Sigmoid colon (tissue), 7 donors: ENCODE results near the gene GSE1. TPM values are rescaled to one million over a fixed set of nuclear protein-coding genes. Genes with fewer than 3 reads are reported as not detected.

Source experiments
- DNase-seq: peaks from one replicate; pipeline ENCODE4 v3.0.0-alpha.2; 2019
- H3K27ac ChIP-seq, 4 donors: fragments of 200-600 bp; sonication (generic); one replicate each; pipeline ENCODE4 v1.5.1; 2016 to 2019; ENCODE audit warnings: mild to moderate bottlenecking in 1 of 4
- H3K27me3 ChIP-seq, 3 donors: fragments of 200-600 bp; sonication (generic); one replicate each; pipeline ENCODE4 v1.5.1; 2019; ENCODE audit warnings: mild to moderate bottlenecking in 1 of 3
- H3K36me3 ChIP-seq, 4 donors: fragments of 200-600 bp; sonication (generic); one replicate each; pipeline ENCODE4 v1.5.1; 2016 to 2019
- H3K4me1 ChIP-seq, 4 donors: fragments of 200-600 bp; sonication (generic); one replicate each; pipeline ENCODE4 v1.5.1; 2017 to 2019
- H3K4me3 ChIP-seq, 4 donors: fragments of 200-600 bp; sonication (generic); one replicate each; pipeline ENCODE4 v1.5.1; 2017 to 2019; ENCODE audit warnings: mild to moderate bottlenecking in 2 of 4, moderate library complexity in 1 of 4
- H3K9me3 ChIP-seq, 4 donors: fragments of 200-600 bp in 3 of 4; sonication (generic) in 3 of 4; one replicate each; pipeline versions ENCODE4 v1.5.1 to v1.6.1; 2013 to 2019
- CTCF ChIP-seq, 4 experiments: fragments of 450-650 bp in 3 of 4; fragments of 200-600 bp in 1 of 4; IDR thresholded peaks; one replicate each; pipeline ENCODE4 v1.5.1; 2016 to 2019; ENCODE audit warnings: antibody characterized with exemption in 4 of 4, mild to moderate bottlenecking in 3 of 4, moderate library complexity in 2 of 4
- EP300 ChIP-seq, 4 donors: sonication (generic); formaldehyde crosslinking; IDR thresholded peaks; one replicate each; pipeline ENCODE4 v1.6.1; 2017; ENCODE audit warnings: antibody characterized with exemption in 4 of 4
- POLR2A ChIP-seq, 2 donors: fragments of 450-650 bp; IDR thresholded peaks; one replicate each; pipeline ENCODE4 v1.6.1; 2016; ENCODE audit warnings: antibody characterized with exemption in 2 of 2, mild to moderate bottlenecking in 2 of 2, moderate library complexity in 2 of 2
- POLR2AphosphoS5 ChIP-seq, 4 donors: sonication (generic); formaldehyde crosslinking; IDR thresholded peaks; one replicate each; pipeline ENCODE4 v1.6.1; 2017; ENCODE audit warnings: antibody characterized with exemption in 4 of 4
- WGBS, 2 donors: extraction: QIAGEN DNeasy Blood & Tissue Kit; methylation state at CpG; one replicate each; pipeline ENCODE4 v1.1.7; 2013; 5-methylcytosine and 5-hydroxymethylcytosine counted together
- intact Hi-C: fragments of 100-400 bp; cut with DNase I; formaldehyde crosslinking; loops from one replicate; pipeline ENCODE4 v1.15.1; 2023
- polyA plus RNA-seq, 3 donors: library from polyadenylated mRNA; stranded (reverse); fragments of 200-250 nt; gene quantifications; one replicate each; pipeline ENCODE4 v1.2.3, GENCODE V29; 2013
- total RNA-seq, 4 donors: library from RNA; depleted of rRNA; stranded (reverse); fragments of >200 nt; gene quantifications; one replicate each; pipeline ENCODE4 v1.1.0, GENCODE V29; 2016
- donor health status: healthy with polysubstance abuse.
- donor health status: Bipolar disorder and iron deficiency.
- donor health status: healthy.

Gene GSE1
- total and polyA plus RNA-seq, 7 donors, result 12.0 to 76.7 (median 42.5) TPM

- no peak for DNase-seq
- H3K27me3 ChIP-seq, result no peaks in the 10 kb centered on the region
- peaks cover 0 to 43% (median 26%) of the 10 kb centered on the region in 4 donors for H3K4me1 ChIP-seq
- H3K27ac ChIP-seq, result no peak overlapping the region
- intact Hi-C loops, result no loop called here
- 85 to 89% methylated on average over 6 of the region's 6 CpGs for WGBS, 2 donors
- TF ChIP-seq CTCF (IDR thresholded peaks at IDR 0.05) (no peak), EP300 (IDR thresholded peaks at IDR 0.05) (no peak), POLR2AphosphoS5 (IDR thresholded peaks at IDR 0.05) (no peak), POLR2A (IDR thresholded peaks at IDR 0.05) (no peak)
- H3K9me3 ChIP-seq, result no peaks in the 10 kb centered on the region
- H3K36me3 ChIP-seq, result no peaks in the 10 kb centered on the region
- no peak overlapping the region for H3K4me3 ChIP-seq
Measured at GRCh38 chr16:85622683-85623082, 9.6 kb downstream of the GSE1 start.

GRCh38 chr16:85623250-85623649, 10.1 kb downstream of the GSE1 start:
- intact Hi-C loops, result no loop called here
- Histone ChIP-seq H3K9me3 (no peaks in the 10 kb centered on the region), H3K36me3 (no peaks in the 10 kb centered on the region), H3K4me1 (peaks cover 0 to 49% (median 30%) of the 10 kb centered on the region in 4 donors), H3K27ac (no peak overlapping the region), H3K4me3 (no peak overlapping the region), H3K27me3 (no peaks in the 10 kb centered on the region)
- WGBS, 2 donors, result 89 to 94% methylated on average over 11 of the region's 11 CpGs
- DNase-seq, result no peak
- no peak for TF ChIP-seq EP300 (IDR thresholded peaks at IDR 0.05)

- no peak for DNase-seq
- TF ChIP-seq CTCF (IDR thresholded peaks at IDR 0.05) (no peak), EP300 (IDR thresholded peaks at IDR 0.05) (no peak), POLR2AphosphoS5 (IDR thresholded peaks at IDR 0.05) (no peak), POLR2A (IDR thresholded peaks at IDR 0.05) (no peak)
- Histone ChIP-seq H3K36me3 (no peaks in the 10 kb centered on the region), H3K4me3 (no peak overlapping the region), H3K27ac (no peak overlapping the region), H3K27me3 (no peaks in the 10 kb centered on the region), H3K4me1 (peaks cover 0 to 53% (median 34%) of the 10 kb centered on the region in 4 donors), H3K9me3 (no peaks in the 10 kb centered on the region)
- intact Hi-C loops, result no loop called here
- WGBS, 2 donors, result 87 to 92% methylated on average over 21 of the region's 21 CpGs
Measured at GRCh38 chr16:85623997-85624601, 11.0 kb downstream of the GSE1 start.

GRCh38 chr16:85624646-85625045, 11.5 kb downstream of the GSE1 start:
- H3K27me3 ChIP-seq, result no peaks in the 10 kb centered on the region
- no peak overlapping the region for H3K27ac ChIP-seq
- intact Hi-C loops, result no loop called here
- no peak for DNase-seq
- H3K4me1 ChIP-seq, result peaks cover 0 to 53% (median 34%) of the 10 kb centered on the region in 4 donors
- H3K4me3 ChIP-seq, result no peak overlapping the region
- WGBS, 2 donors, result 90 to 95% methylated on average over 17 of the region's 17 CpGs
- H3K9me3 ChIP-seq, result no peaks in the 10 kb centered on the region
- no peaks in the 10 kb centered on the region for H3K36me3 ChIP-seq
- TF ChIP-seq CTCF (IDR thresholded peaks at IDR 0.05) (no peak), EP300 (IDR thresholded peaks at IDR 0.05) (no peak)

GRCh38 chr16:85625053-85625452, 11.9 kb downstream of the GSE1 start:
- 61 to 81% methylated on average over 27 of the region's 27 CpGs for WGBS, 2 donors
- Histone ChIP-seq H3K36me3 (no peaks in the 10 kb centered on the region), H3K9me3 (no peaks in the 10 kb centered on the region), H3K27me3 (no peaks in the 10 kb centered on the region), H3K4me1 (peaks cover 0 to 53% (median 34%) of the 10 kb centered on the region in 4 donors), H3K27ac (no peak overlapping the region), H3K4me3 (no peak overlapping the region)
- TF ChIP-seq POLR2A (IDR thresholded peaks at IDR 0.05) (no peak), EP300 (IDR thresholded peaks at IDR 0.05) (no peak), CTCF (IDR thresholded peaks at IDR 0.05) (no peak), POLR2AphosphoS5 (IDR thresholded peaks at IDR 0.05) (no peak)
- intact Hi-C loops, result no loop called here
- no peak for DNase-seq
